ENCODE results near the gene IGSF3. TPM values are rescaled to one million over a fixed set of nuclear protein-coding genes. Genes with fewer than 3 reads are reported as not detected.

IGSF3 gene
- total and polyA plus RNA-seq, 2 experiments from 2014 or later: 8.8 to 34.0 TPM

GRCh38 chr1:116692879-116693278, 25.3 kb upstream of the IGSF3 start:
- H3K36me3 ChIP-seq (replicated peaks; ENCODE audit: insufficient read depth, low read depth): no peaks in the 10 kb centered on the region
- H2AFZ ChIP-seq: no peak overlapping the region
- TF ChIP-seq CTCF (IDR thresholded peaks at IDR 0.05; ENCODE audit: poor library complexity) (no peak), EZH2 (IDR thresholded peaks at IDR 0.05; ENCODE audit: borderline replicate concordance) (no peak), EZH2phosphoT487 (IDR thresholded peaks at IDR 0.05; ENCODE audit: low read depth, severe bottlenecking, unreplicated experiment) (no peak)
- no peak for DNase-seq (ENCODE audit: low spot score)
- H4K20me1 ChIP-seq (ENCODE audit: insufficient read depth, poor library complexity, severe bottlenecking): no peaks in the 10 kb centered on the region
- H3K4me1 ChIP-seq (ENCODE audit: insufficient read depth): peaks cover 11% of the 10 kb centered on the region
- no peak overlapping the region for H3K27ac ChIP-seq
- H3K9me2 ChIP-seq (replicated peaks; ENCODE audit: insufficient read depth): no peaks in the 10 kb centered on the region
- no peaks in the 10 kb centered on the region for H3K27me3 ChIP-seq
- H3K79me2 ChIP-seq: no peaks in the 10 kb centered on the region
- H3K4me3 ChIP-seq: no peak overlapping the region
- no peaks in the 10 kb centered on the region for H3K9me3 ChIP-seq (ENCODE audit: low read depth)
- no peak overlapping the region for H3K4me2 ChIP-seq
- 78% methylated on average over 3 of the region's 3 CpGs for WGBS (ENCODE audit: low lambda C conversion rate, missing lambda C conversion rate)

- no peak overlapping the region for H3K4me3 ChIP-seq
- DNase-seq (ENCODE audit: low spot score): peak; percentile 39
- H3K36me3 ChIP-seq (replicated peaks; ENCODE audit: insufficient read depth, low read depth): no peaks in the 10 kb centered on the region
- no peak overlapping the region for H3K27ac ChIP-seq
- H3K27me3 ChIP-seq: no peaks in the 10 kb centered on the region
- 41% methylated on average over 3 of the region's 3 CpGs for WGBS (ENCODE audit: low lambda C conversion rate, missing lambda C conversion rate)
- H3K4me1 ChIP-seq (ENCODE audit: insufficient read depth): peaks cover 12% of the 10 kb centered on the region
- H3K9me3 ChIP-seq (ENCODE audit: low read depth): no peaks in the 10 kb centered on the region
- H3K4me2 ChIP-seq: no peak overlapping the region
- H4K20me1 ChIP-seq (ENCODE audit: insufficient read depth, poor library complexity, severe bottlenecking): no peaks in the 10 kb centered on the region
- H3K79me2 ChIP-seq: no peaks in the 10 kb centered on the region
- no peak overlapping the region for H2AFZ ChIP-seq
- no peaks in the 10 kb centered on the region for H3K9me2 ChIP-seq (replicated peaks; ENCODE audit: insufficient read depth)
- TF ChIP-seq EZH2phosphoT487 (IDR thresholded peaks at IDR 0.05; ENCODE audit: low read depth, severe bottlenecking, unreplicated experiment): no peak
- TF ChIP-seq CTCF (IDR thresholded peaks at IDR 0.05; ENCODE audit: poor library complexity): no peak
- TF ChIP-seq EZH2 (IDR thresholded peaks at IDR 0.05; ENCODE audit: borderline replicate concordance): no peak
Observed at GRCh38 chr1:116690849-116691406, 23.4 kb upstream of the IGSF3 start.

GRCh38 chr1:116690396-116690848, 22.9 kb upstream of the IGSF3 start:
- Histone ChIP-seq H3K4me2 (no peak overlapping the region), H3K36me3 (replicated peaks; ENCODE audit: insufficient read depth, low read depth) (no peaks in the 10 kb centered on the region), H3K9me2 (replicated peaks; ENCODE audit: insufficient read depth) (no peaks in the 10 kb centered on the region), H3K9me3 (ENCODE audit: low read depth) (no peaks in the 10 kb centered on the region), H3K4me3 (no peak overlapping the region), H3K79me2 (no peaks in the 10 kb centered on the region), H3K4me1 (ENCODE audit: insufficient read depth) (peaks cover 12% of the 10 kb centered on the region), H3K27me3 (no peaks in the 10 kb centered on the region), H4K20me1 (ENCODE audit: insufficient read depth, poor library complexity, severe bottlenecking) (no peaks in the 10 kb centered on the region), H2AFZ (no peak overlapping the region), H3K27ac (no peak overlapping the region)
- WGBS (ENCODE audit: low lambda C conversion rate, missing lambda C conversion rate): 54% methylated on average over 2 of the region's 2 CpGs
- TF ChIP-seq CTCF (IDR thresholded peaks at IDR 0.05; ENCODE audit: poor library complexity): no peak
- no peak for TF ChIP-seq EZH2 (IDR thresholded peaks at IDR 0.05; ENCODE audit: borderline replicate concordance)
- TF ChIP-seq EZH2phosphoT487 (IDR thresholded peaks at IDR 0.05; ENCODE audit: low read depth, severe bottlenecking, unreplicated experiment): no peak
- DNase-seq (ENCODE audit: low spot score): no peak
